RWPE2 (cell line): Measurements from ENCODE around the gene C21orf58.
A peak's percentile ranks its signal among the peaks of the same experiment; 100 is the strongest.

Source experiments
- ATAC-seq: fragments of 200-7000 bp; cut with Tn5 transposase; 3 replicates; pipeline ENCODE4 v1.9.1; 2021; ENCODE audit warnings: low read depth
- DNase-seq: peaks from one replicate; pipeline ENCODE4 v3.0.0-alpha.2; 2020; ENCODE audit warnings: low spot score
- H3K27ac ChIP-seq: fragments of 450-650 bp; 2 replicates; pipeline ENCODE4 v1.5.1; 2017; ENCODE audit warnings: mild to moderate bottlenecking; ENCODE audit not compliant: poor library complexity, severe bottlenecking
- H3K27me3 ChIP-seq: fragments of 250-450 bp; sonication (Bioruptor Pico); 2 replicates; pipeline ENCODE4 v1.5.1; 2021; ENCODE audit warnings: mild to moderate bottlenecking, moderate library complexity; ENCODE audit not compliant: insufficient read depth, poor library complexity, severe bottlenecking
- H3K36me3 ChIP-seq: fragments of 250-450 bp; sonication (Bioruptor Pico); 2 replicates; pipeline ENCODE4 v1.5.1; 2020; ENCODE audit warnings: low read depth, mild to moderate bottlenecking, moderate library complexity
- H3K4me1 ChIP-seq: fragments of 250-450 bp; sonication (Bioruptor Pico); 2 replicates; pipeline ENCODE4 v1.5.1; 2021; ENCODE audit warnings: mild to moderate bottlenecking, moderate library complexity; ENCODE audit not compliant: insufficient read depth, poor library complexity, severe bottlenecking
- H3K4me3 ChIP-seq: fragments of 250-450 bp; sonication (Bioruptor Pico); 2 replicates; pipeline ENCODE4 v1.5.1; 2021; ENCODE audit warnings: mild to moderate bottlenecking, moderate library complexity; ENCODE audit not compliant: severe bottlenecking
- H3K9me3 ChIP-seq: fragments of 250-450 bp; sonication (Bioruptor Pico); 2 replicates; pipeline ENCODE4 v1.5.1; 2021; ENCODE audit warnings: mild to moderate bottlenecking, moderate library complexity; ENCODE audit not compliant: severe bottlenecking
- TF ChIP-seq, protein P1 (sequence below): fragments of 450-650 bp; IDR thresholded peaks from one replicate; pipeline ENCODE4 v1.5.1; 2017; ENCODE audit warnings: mild to moderate bottlenecking, moderate library complexity; ENCODE audit not compliant: poor library complexity, severe bottlenecking

C21orf58 gene

GRCh38 chr21:46307625-46308024, 16.0 kb downstream of the C21orf58 start:
- Histone ChIP-seq H3K4me1 (no peaks in the 10 kb centered on the region), H3K27ac (no peak overlapping the region), H3K4me3 (no peak overlapping the region), H3K9me3 (no peaks in the 10 kb centered on the region), H3K27me3 (no peaks in the 10 kb centered on the region), H3K36me3 (peaks cover 26% of the 10 kb centered on the region)
- ATAC-seq, result peak; percentile 93
- TF ChIP-seq, protein P1, sequence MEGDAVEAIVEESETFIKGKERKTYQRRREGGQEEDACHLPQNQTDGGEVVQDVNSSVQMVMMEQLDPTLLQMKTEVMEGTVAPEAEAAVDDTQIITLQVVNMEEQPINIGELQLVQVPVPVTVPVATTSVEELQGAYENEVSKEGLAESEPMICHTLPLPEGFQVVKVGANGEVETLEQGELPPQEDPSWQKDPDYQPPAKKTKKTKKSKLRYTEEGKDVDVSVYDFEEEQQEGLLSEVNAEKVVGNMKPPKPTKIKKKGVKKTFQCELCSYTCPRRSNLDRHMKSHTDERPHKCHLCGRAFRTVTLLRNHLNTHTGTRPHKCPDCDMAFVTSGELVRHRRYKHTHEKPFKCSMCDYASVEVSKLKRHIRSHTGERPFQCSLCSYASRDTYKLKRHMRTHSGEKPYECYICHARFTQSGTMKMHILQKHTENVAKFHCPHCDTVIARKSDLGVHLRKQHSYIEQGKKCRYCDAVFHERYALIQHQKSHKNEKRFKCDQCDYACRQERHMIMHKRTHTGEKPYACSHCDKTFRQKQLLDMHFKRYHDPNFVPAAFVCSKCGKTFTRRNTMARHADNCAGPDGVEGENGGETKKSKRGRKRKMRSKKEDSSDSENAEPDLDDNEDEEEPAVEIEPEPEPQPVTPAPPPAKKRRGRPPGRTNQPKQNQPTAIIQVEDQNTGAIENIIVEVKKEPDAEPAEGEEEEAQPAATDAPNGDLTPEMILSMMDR, result no peak
- DNase-seq, result no peak

DNA sequence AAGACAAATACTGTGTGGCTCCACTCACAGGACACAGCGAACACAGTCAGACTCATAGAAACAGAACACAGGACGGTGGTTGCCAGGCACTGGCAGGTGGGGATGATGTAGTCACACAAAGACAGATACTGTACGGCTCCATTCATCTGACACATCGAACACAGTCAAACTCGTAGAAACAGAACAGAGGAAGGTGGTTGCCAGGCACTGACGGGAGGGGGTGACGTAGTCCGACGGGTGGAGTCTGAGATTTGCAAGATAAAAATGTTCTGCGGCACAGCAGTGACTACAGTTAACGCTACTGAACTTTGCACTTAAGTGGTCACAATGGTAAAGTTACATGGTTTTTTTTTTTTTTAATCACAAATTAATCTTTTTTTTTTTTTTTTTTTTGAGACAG, 18.7 kb downstream of the C21orf58 start:
- no peak for ATAC-seq
- no peaks in the 10 kb centered on the region for H3K27me3 ChIP-seq
- H3K4me1 ChIP-seq, result no peaks in the 10 kb centered on the region
- no peak overlapping the region for H3K4me3 ChIP-seq
- no peak overlapping the region for H3K27ac ChIP-seq
- TF ChIP-seq, protein P1, result no peak
- no peak for DNase-seq
- no peaks in the 10 kb centered on the region for H3K9me3 ChIP-seq
- peaks cover 31% of the 10 kb centered on the region for H3K36me3 ChIP-seq

DNA sequence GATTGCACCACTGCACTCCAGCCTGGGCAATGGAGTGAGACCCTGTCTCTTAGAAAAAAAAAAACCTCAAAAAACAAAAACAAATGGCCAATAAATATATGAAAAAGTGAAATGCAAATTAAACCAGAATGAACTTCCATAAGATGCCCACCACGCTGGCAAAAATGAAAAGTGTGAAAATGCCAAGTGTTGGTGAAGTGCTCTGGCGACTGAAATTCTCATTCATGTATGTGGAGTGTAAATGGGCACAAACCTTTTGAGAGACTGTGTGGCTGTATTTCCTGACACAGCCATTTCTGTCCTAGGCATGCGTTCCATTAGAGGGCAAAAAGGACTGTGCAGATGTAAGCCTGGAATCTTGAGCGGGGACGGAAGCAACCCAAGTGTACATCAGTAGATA, 19.2 kb downstream of the C21orf58 start:
- Histone ChIP-seq H3K27ac (no peak overlapping the region), H3K27me3 (no peaks in the 10 kb centered on the region), H3K4me1 (no peaks in the 10 kb centered on the region), H3K9me3 (no peaks in the 10 kb centered on the region), H3K4me3 (no peak overlapping the region), H3K36me3 (peaks cover 25% of the 10 kb centered on the region)
- ATAC-seq (no peak), DNase-seq (no peak)
- TF ChIP-seq, protein P1, result no peak

- Histone ChIP-seq H3K27ac (no peak overlapping the region), H3K4me3 (no peak overlapping the region), H3K4me1 (no peaks in the 10 kb centered on the region), H3K36me3 (peaks cover 13% of the 10 kb centered on the region; the same call in 1 of the 2 replicates), H3K27me3 (no peaks in the 10 kb centered on the region), H3K9me3 (no peaks in the 10 kb centered on the region)
- TF ChIP-seq, protein P1, result no peak
- DNase-seq (no peak), ATAC-seq (no peak)
Observed at GRCh38 chr21:46301759-46302158, 21.9 kb downstream of the C21orf58 start.

GRCh38 chr21:46299167-46299566, 24.5 kb downstream of the C21orf58 start:
- H3K27me3 ChIP-seq, result no peaks in the 10 kb centered on the region
- TF ChIP-seq, protein P1, result no peak
- H3K27ac ChIP-seq, result no peak overlapping the region
- ATAC-seq, result no peak
- no peak overlapping the region for H3K4me3 ChIP-seq
- H3K9me3 ChIP-seq, result no peaks in the 10 kb centered on the region
- no peaks in the 10 kb centered on the region for H3K4me1 ChIP-seq
- DNase-seq, result no peak
- H3K36me3 ChIP-seq, result 0 out of 2 replicates have a peak, but pooled peaks cover 6% of the 10 kb centered on the region
